K562 (cell line): Measurements from ENCODE around the gene GNAI2. TPM values are rescaled to one million over a fixed set of nuclear protein-coding genes. Genes with fewer than 3 reads are reported as not detected.
A peak's percentile ranks its signal among the peaks of the same experiment; 100 is the strongest.

ENCODE experiments used
- BRF2 ChIP-seq: IDR thresholded peaks from 3 replicates; pipeline ENCODE4 v1.6.1; 2011; ENCODE audit warnings: borderline replicate concordance, mild to moderate bottlenecking; ENCODE audit not compliant: insufficient read length, insufficient read depth
- CHD2 ChIP-seq: IDR thresholded peaks from 2 replicates; pipeline ENCODE4 v1.6.1; 2011; ENCODE audit warnings: low read depth, low read length
- CTCF ChIP-seq, 3 experiments: IDR thresholded peaks in 2 of 3; conservative IDR thresholded peaks in 1 of 3; 2 replicates each; pipeline ENCODE4 v1.5.1; 2011 to 2012; ENCODE audit warnings: low read length in 3 of 3, mild to moderate bottlenecking in 3 of 3, control low read depth in 2 of 3, improper control_type of control experiment in 1 of 3, inconsistent platforms in 1 of 3, low read depth in 1 of 3, mixed read lengths in 1 of 3, moderate library complexity in 1 of 3; ENCODE audit not compliant: insufficient read depth in 2 of 3
- FOS ChIP-seq: IDR thresholded peaks from 3 replicates; pipeline ENCODE4 v1.6.1; 2011; ENCODE audit not compliant: insufficient read length; ENCODE audit errors: extremely low read depth
- HNRNPUL1 ChIP-seq: fragments of 200-400 bp; formaldehyde crosslinking; IDR thresholded peaks from 2 replicates; pipeline ENCODE4 v1.6.1; 2017; ENCODE audit warnings: low read length
- KLF1 ChIP-seq: fragments of 450-650 bp; IDR thresholded peaks from 2 replicates; pipeline ENCODE4 v1.6.1; 2016; ENCODE audit warnings: missing genetic modification characterization, missing compliant biosample characterization
- MAFF ChIP-seq: IDR thresholded peaks from 2 replicates; pipeline ENCODE4 v1.6.1; 2012; ENCODE audit warnings: low read length, improper control_type of control experiment
- MCM5 ChIP-seq: fragments of 450-650 bp; IDR thresholded peaks from 2 replicates; pipeline ENCODE4 v1.6.1; 2016; ENCODE audit warnings: low read depth
- NCOA2 ChIP-seq, 2 experiments: fragments of 450-650 bp; IDR thresholded peaks; 2 replicates each; pipeline ENCODE4 v1.6.1; 2018; ENCODE audit warnings: mild to moderate bottlenecking in 2 of 2, moderate library complexity in 1 of 2; ENCODE audit not compliant: partially characterized antibody in 2 of 2
- NCOR1 ChIP-seq: fragments of 450-650 bp; IDR thresholded peaks from 2 replicates; pipeline ENCODE4 v1.6.1; 2016; ENCODE audit warnings: mild to moderate bottlenecking, moderate library complexity
- RBFOX2 ChIP-seq: fragments of 200-400 bp; formaldehyde crosslinking; IDR thresholded peaks from 2 replicates; pipeline ENCODE4 v1.6.1; 2017; ENCODE audit warnings: low read depth, mild to moderate bottlenecking, low read length, moderate library complexity
- RUNX1 ChIP-seq: sonication (generic); IDR thresholded peaks from 2 replicates; pipeline ENCODE4 v1.6.1; 2016; ENCODE audit warnings: antibody characterized with exemption, low read depth
- SMARCA5 ChIP-seq: fragments of 450-650 bp; IDR thresholded peaks from 2 replicates; pipeline ENCODE4 v1.6.1; 2016
- SREBF1 ChIP-seq: fragments of 150-350 bp; IDR thresholded peaks from 2 replicates; pipeline ENCODE4 v1.6.1; 2014; ENCODE audit warnings: antibody characterized with exemption, low read depth, low read length, borderline replicate concordance
- ZFP30 ChIP-seq: fragments of 250-450 bp; sonication (Bioruptor Pico); IDR thresholded peaks from 2 replicates; pipeline ENCODE4 v1.8.0; 2022; ENCODE audit warnings: moderate library complexity, mild to moderate bottlenecking, inconsistent platforms, borderline replicate concordance
- ZFP91 ChIP-seq: sonication (generic); formaldehyde crosslinking; IDR thresholded peaks from 2 replicates; pipeline ENCODE4 v1.8.0; 2022; ENCODE audit warnings: mild to moderate bottlenecking, missing genetic modification reagents
- ZNF146 ChIP-seq: IDR thresholded peaks from one replicate; pipeline ENCODE4 v1.6.1; 2018; ENCODE audit warnings: missing compliant biosample characterization; ENCODE audit not compliant: unreplicated experiment
- ZNF395 ChIP-seq: fragments of 200-800 bp; sonication (Bioruptor generic); IDR thresholded peaks from 2 replicates; pipeline ENCODE4 v1.6.1; 2017; ENCODE audit warnings: missing genetic modification characterization, missing compliant biosample characterization
- ZNF408 ChIP-seq: fragments of 250-450 bp; sonication (Bioruptor Pico); IDR thresholded peaks from 2 replicates; pipeline ENCODE4 v1.4.0; 2020; ENCODE audit warnings: low read depth, mild to moderate bottlenecking, moderate library complexity
- ZNF444 ChIP-seq: fragments of 250-450 bp; sonication (Bioruptor Pico); IDR thresholded peaks from 2 replicates; pipeline ENCODE4 v1.4.0; 2020; ENCODE audit warnings: mild to moderate bottlenecking, moderate library complexity
- ZNF717 ChIP-seq: fragments of 250-450 bp; sonication (Bioruptor Pico); IDR thresholded peaks from 2 replicates; pipeline ENCODE4 v1.5.0; 2021
- polyA plus RNA-seq, 8 experiments: library from polyadenylated mRNA; depleted of rRNA in 4 of 8; stranded (reverse) in 5 of 8; unstranded in 3 of 8; fragments of >200 nt; fragmentation: Nextera tagmentation in 2 of 8; fragmentation: Illumina TruSeq in 1 of 8; extraction: Ambion mirVana in 2 of 8; extraction: Trizol in 1 of 8; gene quantifications; 2 replicates each; pipeline versions ENCODE4 v1.2.1 to v1.2.3, GENCODE V29; 2011 to 2014; ENCODE audit warnings: inconsistent platforms in 1 of 8, missing spikeins in 1 of 8
- total RNA-seq, 7 experiments: library from RNA; depleted of rRNA in 6 of 7; stranded (reverse); fragments of >200 nt in 6 of 7; fragmentation: Illumina TruSeq in 2 of 7; extraction: Trizol in 2 of 7; gene quantifications; 2 replicates each; pipeline versions ENCODE4 v1.2.1 to v1.2.3, GENCODE V29; 2011 to 2021; ENCODE audit warnings: low replicate concordance in 1 of 7

The GNAI2 gene
- total and polyA plus RNA-seq, 9 of the 15 experiments (the other 6 are each of a cell fraction or from before 2014, with no cell fraction given), result 1.1 to 72.2 (median 42.7) TPM

- TF ChIP-seq NCOA2 (IDR thresholded peaks at IDR 0.05; ENCODE audit: partially characterized antibody in 2 of 2) (no peak), MCM5 (no peak), ZNF395 (CRISPR knock-in tag) (peak; percentile 98), ZNF444 (CRISPR knock-in tag) (no peak), HNRNPUL1 (no peak), ZNF146 (CRISPR knock-in tag) (no peak), CHD2 (peak; percentile 64), FOS (no peak), RBFOX2 (peak; percentile 86), CTCF (IDR thresholded peaks at IDR 0.05 in 2 of 3, conservative IDR thresholded peaks at IDR 0.05 in 1 of 3; ENCODE audit: insufficient read depth in 2 of 3, low read depth in 1 of 3, low read length in 3 of 3) (0 out of 6 replicates have a peak, but pooled peaks of 1 of the 3 experiments have one; percentile 1), BRF2 (no peak), SREBF1 (no peak; the same call in 1 of the 2 replicates), ZNF408 (CRISPR knock-in tag) (no peak), RUNX1 (no peak), MAFF (no peak), ZFP91 (CRISPR knock-in tag) (no peak), SMARCA5 (no peak), KLF1 (tag) (peak; percentile 87), NCOR1 (no peak), ZNF717 (no peak), ZFP30 (CRISPR knock-in tag) (no peak)
These were observed 56.4 kb downstream of the GNAI2 start, which contains the start of gene IFRD2 (continued) for GRCh38 chr3:50292159-50293078.
